Chondrocyte (in vitro differentiated cells): ENCODE data around the gene MYL3. TPM values are rescaled to one million over a fixed set of nuclear protein-coding genes. Genes with fewer than 3 reads are reported as not detected.

Experiments
- DNase-seq: peaks from one replicate; pipeline ENCODE4 v3.0.0; 2021; ENCODE audit warnings: mixed read lengths, low spot score
- H3K27ac Mint-ChIP-seq: one replicate; pipeline ENCODE4 v1.8.0; 2021; ENCODE audit warnings: mild to moderate bottlenecking, moderate library complexity, mixed read lengths; ENCODE audit not compliant: unreplicated experiment
- H3K27me3 Mint-ChIP-seq: 2 replicates; pipeline ENCODE4 v1.8.0; 2021; ENCODE audit warnings: low read depth, mixed read lengths
- H3K36me3 Mint-ChIP-seq: 2 replicates; pipeline ENCODE4 v1.8.0; 2021; ENCODE audit warnings: low read depth, mixed read lengths
- H3K4me1 Mint-ChIP-seq: 2 replicates; pipeline ENCODE4 v1.8.0; 2021; ENCODE audit warnings: low read depth, mild to moderate bottlenecking, mixed read lengths
- H3K4me3 Mint-ChIP-seq: one replicate; pipeline ENCODE4 v1.8.0; 2021; ENCODE audit warnings: mild to moderate bottlenecking, moderate library complexity, mixed read lengths; ENCODE audit not compliant: unreplicated experiment
- H3K9me3 Mint-ChIP-seq: 2 replicates; pipeline ENCODE4 v1.8.0; 2021; ENCODE audit warnings: low read depth, mixed read lengths
- total RNA-seq: library from RNA; stranded (reverse); gene quantifications from 3 replicates; pipeline ENCODE4 v1.2.1, GENCODE V29; 2021
- TF ChIP-seq, protein P1 (sequence below): fragments of 200-600 bp; sonication (generic); IDR thresholded peaks from 2 replicates; pipeline ENCODE4 v1.5.0; 2021; ENCODE audit warnings: antibody characterized with exemption, mild to moderate bottlenecking, moderate library complexity

Gene MYL3
- total RNA-seq, 1 donor from 2014 or later, result 0.22 TPM

DNA sequence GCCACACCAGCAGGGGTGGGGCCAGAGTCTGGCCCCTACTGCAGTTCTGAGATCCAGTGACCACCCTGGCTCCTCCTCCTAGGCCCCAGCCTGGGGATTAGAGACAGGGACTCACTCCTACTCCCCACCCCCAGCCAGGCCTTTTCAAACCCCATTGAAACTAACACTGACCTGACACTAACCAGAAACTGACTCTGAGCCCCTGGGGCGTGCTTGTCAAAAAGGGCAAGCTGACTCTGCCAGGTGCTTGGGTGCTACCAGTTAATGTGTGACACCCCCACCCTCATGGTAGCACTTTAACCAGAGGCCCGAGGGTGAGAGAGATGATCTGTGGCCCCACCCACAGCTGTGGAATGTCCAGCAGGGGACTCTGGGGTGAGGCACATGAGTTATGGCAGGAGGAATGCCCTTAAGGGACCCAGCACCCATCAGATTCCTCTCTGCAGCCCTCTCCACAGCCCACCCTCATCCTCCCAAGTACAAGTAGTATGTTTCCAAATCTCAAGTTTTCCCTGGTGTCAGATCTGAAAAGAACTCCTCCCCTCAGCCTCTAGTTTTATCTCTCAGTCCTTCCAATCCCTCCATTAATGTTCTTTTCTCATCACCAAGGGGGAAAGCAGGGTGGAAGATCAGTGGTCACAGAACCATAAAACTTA is 15.7 kb upstream of the MYL3 start:
- Mint-ChIP-seq H3K36me3 (no peaks in the 10 kb centered on the region), H3K9me3 (no peaks in the 10 kb centered on the region), H3K27ac (no peak overlapping the region), H3K4me1 (peaks cover 40% of the 10 kb centered on the region), H3K4me3 (no peak overlapping the region), H3K27me3 (no peaks in the 10 kb centered on the region)
- TF ChIP-seq, protein P1, sequence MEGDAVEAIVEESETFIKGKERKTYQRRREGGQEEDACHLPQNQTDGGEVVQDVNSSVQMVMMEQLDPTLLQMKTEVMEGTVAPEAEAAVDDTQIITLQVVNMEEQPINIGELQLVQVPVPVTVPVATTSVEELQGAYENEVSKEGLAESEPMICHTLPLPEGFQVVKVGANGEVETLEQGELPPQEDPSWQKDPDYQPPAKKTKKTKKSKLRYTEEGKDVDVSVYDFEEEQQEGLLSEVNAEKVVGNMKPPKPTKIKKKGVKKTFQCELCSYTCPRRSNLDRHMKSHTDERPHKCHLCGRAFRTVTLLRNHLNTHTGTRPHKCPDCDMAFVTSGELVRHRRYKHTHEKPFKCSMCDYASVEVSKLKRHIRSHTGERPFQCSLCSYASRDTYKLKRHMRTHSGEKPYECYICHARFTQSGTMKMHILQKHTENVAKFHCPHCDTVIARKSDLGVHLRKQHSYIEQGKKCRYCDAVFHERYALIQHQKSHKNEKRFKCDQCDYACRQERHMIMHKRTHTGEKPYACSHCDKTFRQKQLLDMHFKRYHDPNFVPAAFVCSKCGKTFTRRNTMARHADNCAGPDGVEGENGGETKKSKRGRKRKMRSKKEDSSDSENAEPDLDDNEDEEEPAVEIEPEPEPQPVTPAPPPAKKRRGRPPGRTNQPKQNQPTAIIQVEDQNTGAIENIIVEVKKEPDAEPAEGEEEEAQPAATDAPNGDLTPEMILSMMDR, result peak; percentile 16
- DNase-seq, result no peak

DNA sequence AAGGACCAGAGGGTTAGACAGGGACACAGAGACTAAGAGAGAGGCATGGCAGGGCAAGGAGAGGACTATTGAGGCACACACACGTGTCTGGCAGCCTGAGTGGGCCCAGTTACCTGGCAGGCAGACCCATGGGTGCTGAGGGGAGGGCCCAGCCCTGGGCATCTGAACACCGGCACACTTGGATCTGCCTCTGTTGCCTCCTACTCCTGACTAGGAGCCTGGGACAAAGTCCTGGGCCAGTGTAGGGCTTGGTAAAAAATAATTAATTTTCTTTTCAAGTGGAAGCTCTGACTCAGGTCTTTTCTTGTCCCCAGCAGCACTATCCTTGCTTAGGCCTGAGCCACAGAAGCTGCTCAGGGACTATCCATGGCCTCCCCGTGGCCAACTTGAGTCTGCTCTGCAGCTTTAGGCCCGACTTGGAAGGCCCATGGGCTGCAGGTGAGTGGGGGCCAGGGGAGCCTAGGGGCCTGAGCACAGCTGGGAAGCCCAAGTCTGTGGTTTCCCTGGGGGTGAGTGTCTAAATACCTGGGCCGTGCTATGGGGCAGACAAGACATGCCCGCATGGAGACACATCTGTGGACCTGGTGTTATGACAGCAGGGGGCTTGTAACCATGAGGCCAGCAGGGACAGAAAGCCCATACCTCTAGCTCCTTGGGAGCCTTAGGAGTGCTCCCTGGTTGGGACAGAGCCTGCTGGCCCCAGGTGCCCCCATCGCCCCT is 14.3 kb upstream of the MYL3 start, which contains the start of gene PTH1R:
TSS of gene PTH1R (plus strand) at position 316 of the 720 bp plus-strand sequence. CDS start 5,839 bp downstream, outside the sequence.
- no peak within 1 kb of the TSS for H3K27ac Mint-ChIP-seq
- H3K4me1 Mint-ChIP-seq, result peaks cover 47% of the 10 kb centered on the region

DNA sequence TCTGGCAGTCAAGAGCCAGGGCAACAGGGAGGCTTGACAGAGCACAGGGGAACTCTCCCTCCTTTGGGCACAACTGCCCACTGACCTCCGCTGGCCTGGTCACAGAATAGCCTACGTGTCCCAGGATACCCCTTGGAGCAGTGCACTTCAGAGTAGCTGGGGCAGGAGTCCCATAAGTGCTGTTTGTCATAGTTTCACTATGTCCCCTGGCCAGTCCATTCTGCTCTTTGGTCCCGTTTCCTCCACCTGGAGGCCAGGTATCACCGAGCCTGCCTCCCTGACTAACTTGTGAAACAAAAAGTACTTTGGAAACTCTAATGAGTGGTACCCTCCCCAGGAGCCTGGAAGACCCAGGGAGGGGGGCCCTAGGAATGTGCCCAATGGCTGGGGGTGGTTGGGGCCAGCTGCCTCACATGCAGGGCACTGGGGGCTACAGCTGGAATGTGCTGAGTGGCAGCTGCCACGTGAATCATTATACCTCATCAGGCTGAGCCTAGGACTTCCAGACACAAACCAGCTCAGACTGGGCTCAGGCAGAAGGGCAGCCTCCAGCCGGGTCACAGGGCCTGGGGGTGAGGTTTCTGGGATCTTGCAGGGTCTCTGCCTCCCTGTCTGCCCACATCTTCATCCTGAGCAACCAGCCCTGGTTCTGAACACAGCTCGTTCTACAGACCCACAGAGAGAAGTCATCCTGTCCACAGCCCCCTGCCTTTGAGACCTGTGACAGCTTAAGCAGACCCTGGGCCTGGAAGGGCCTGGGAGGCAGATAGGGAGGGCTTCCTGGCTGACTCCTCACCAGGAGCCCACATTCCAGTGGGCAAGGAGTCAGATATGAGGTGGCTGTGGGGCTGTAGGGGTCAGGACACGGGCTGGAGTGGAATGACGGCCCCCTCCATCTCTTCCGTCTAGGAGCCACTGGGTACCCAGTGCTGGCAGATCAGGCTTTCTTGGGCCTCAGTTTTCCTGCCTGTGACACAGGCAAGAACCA is 13.4 kb upstream of the MYL3 start:
- H3K9me3 Mint-ChIP-seq, result no peaks in the 10 kb centered on the region
- no peaks in the 10 kb centered on the region for H3K27me3 Mint-ChIP-seq

More for the DNA sequence above, 14.3 kb upstream of the MYL3 start, which contains the start of gene PTH1R:
- no peak for DNase-seq
- TF ChIP-seq, protein P1, result no peak
- Mint-ChIP-seq H3K27me3 (no peaks in the 10 kb centered on the region), H3K36me3 (no peaks in the 10 kb centered on the region), H3K4me3 (no peak within 1 kb of the TSS), H3K9me3 (no peaks in the 10 kb centered on the region)

DNA sequence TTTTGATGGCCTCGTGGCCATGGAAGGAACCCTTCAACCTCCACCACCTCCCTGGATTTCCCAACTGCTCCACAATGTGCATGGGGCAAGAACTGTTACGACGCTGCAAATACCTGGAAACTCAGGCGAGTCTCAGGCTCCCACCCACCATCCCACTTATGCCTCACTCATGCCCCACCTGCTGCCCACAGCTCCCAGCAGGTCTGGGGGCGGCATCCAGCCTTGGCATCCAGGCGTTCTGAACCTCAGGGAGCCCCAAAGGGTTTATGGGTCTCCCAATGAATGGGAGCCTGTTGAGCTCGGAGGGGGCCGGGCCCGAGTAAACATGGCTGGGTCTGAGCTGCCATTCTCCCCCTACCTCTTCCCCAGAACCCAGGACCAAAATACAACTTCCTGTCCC is 12.3 kb upstream of the MYL3 start:
- TF ChIP-seq, protein P1, result no peak
- Mint-ChIP-seq H3K4me1 (peaks cover 58% of the 10 kb centered on the region), H3K36me3 (no peaks in the 10 kb centered on the region), H3K27me3 (peaks cover 5% of the 10 kb centered on the region), H3K27ac (no peak overlapping the region), H3K4me3 (no peak overlapping the region), H3K9me3 (no peaks in the 10 kb centered on the region)
- DNase-seq, result no peak

More for the DNA sequence above, 13.4 kb upstream of the MYL3 start:
- H3K36me3 Mint-ChIP-seq, result no peaks in the 10 kb centered on the region
- no peak overlapping the region for H3K27ac Mint-ChIP-seq
- no peak for DNase-seq
- TF ChIP-seq, protein P1, result no peak
- H3K4me1 Mint-ChIP-seq, result peaks cover 48% of the 10 kb centered on the region
- no peak overlapping the region for H3K4me3 Mint-ChIP-seq

DNA sequence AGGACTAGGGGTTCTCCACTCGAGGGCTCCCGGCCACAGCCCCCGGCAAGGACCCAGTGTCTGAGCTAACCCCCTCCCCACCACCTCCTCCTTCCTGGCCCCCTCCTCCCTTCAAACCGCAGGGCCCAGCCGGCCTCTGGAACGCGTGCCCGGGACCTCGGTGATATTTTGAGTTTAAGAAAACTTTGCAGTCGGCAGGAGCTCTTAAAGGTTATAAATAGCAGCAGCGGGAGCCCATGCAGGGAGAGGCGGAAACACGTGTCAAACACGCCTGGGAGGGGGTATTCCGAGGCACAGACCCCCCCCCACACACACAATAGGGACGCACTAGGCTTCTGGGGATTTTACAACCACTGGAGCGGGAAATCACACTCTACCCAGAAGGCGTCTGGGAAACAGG is 11.2 kb upstream of the MYL3 start:
- no peak overlapping the region for H3K4me3 Mint-ChIP-seq
- DNase-seq, result no peak
- no peaks in the 10 kb centered on the region for H3K9me3 Mint-ChIP-seq
- H3K36me3 Mint-ChIP-seq, result no peaks in the 10 kb centered on the region
- TF ChIP-seq, protein P1, result no peak
- peaks cover 13% of the 10 kb centered on the region for H3K27me3 Mint-ChIP-seq
- peaks cover 58% of the 10 kb centered on the region for H3K4me1 Mint-ChIP-seq
- peak overlapping the region; percentile 41 for H3K27ac Mint-ChIP-seq
